ENCODE data around the gene CABP7. TPM values are rescaled to one million over a fixed set of nuclear protein-coding genes. Genes with fewer than 3 reads are reported as not detected.

Gene CABP7
- total RNA-seq (2016; rRNA removed; fragmentation: Illumina TruSeq; extraction: Trizol) (not detected in 2 replicates), polyA plus RNA-seq (2011; rRNA removed) (0.08 TPM in 1 of 2 replicates, not detected in the other), polyA minus RNA-seq (2011; rRNA and poly(A)+ RNA removed; ENCODE audit: low replicate concordance) (not detected in 2 replicates), Bru-seq, nascent RNA (not detected), BruChase-seq, experiment 1, labeled RNA remaining after a 6-hour chase (percentile 15 among the genes with signal in this experiment), BruChase-seq, experiment 2, labeled RNA remaining after a 2-hour chase (percentile 13 among the genes with signal in this experiment)
- total RNA-seq (2016; cell fraction: cytosol; rRNA removed; fragmentation: Illumina TruSeq; extraction: Trizol; ENCODE audit: low read depth): not detected in 2 replicates
- total RNA-seq (2016; cell fraction: insoluble cytoplasmic fraction; rRNA removed; fragmentation: Illumina TruSeq; extraction: Trizol): not detected in 2 replicates
- not detected in 2 replicates for total RNA-seq (2016; cell fraction: membrane; rRNA removed; fragmentation: Illumina TruSeq; extraction: Trizol)
- not detected in 2 replicates for total RNA-seq (2016; cell fraction: nucleus; rRNA removed; fragmentation: Illumina TruSeq; extraction: Trizol)
- polyA plus RNA-seq (2011; cell fraction: cytosol; rRNA removed): 0.01 TPM in 1 of 2 replicates, not detected in the other
- 0.11 and 0.12 TPM in 2 replicates for polyA plus RNA-seq (2011; cell fraction: nucleus; rRNA removed)
- 0.05 TPM in 2 replicates for polyA plus RNA-seq (2012)
- polyA plus RNA-seq (2016; cell fraction: cytosol; fragmentation: Illumina TruSeq; extraction: Trizol; ENCODE audit: low read depth): not detected in 2 replicates
- polyA plus RNA-seq (2016; cell fraction: insoluble cytoplasmic fraction; fragmentation: Illumina TruSeq; extraction: Trizol; ENCODE audit: low read depth): not detected in 2 replicates
- polyA plus RNA-seq (2016; cell fraction: membrane; fragmentation: Illumina TruSeq; extraction: Trizol; ENCODE audit: low read depth): not detected in 2 replicates
- not detected in 2 replicates for polyA plus RNA-seq (2016; cell fraction: nucleus; fragmentation: Illumina TruSeq; extraction: Trizol; ENCODE audit: insufficient read depth, low read depth)
- not detected in 2 replicates for polyA minus RNA-seq (2011; cell fraction: cytosol; rRNA and poly(A)+ RNA removed)
- polyA minus RNA-seq (2011; cell fraction: nucleus; rRNA and poly(A)+ RNA removed): not detected in 2 replicates
- long read RNA-seq, experiment 1: 0 reads
- long read RNA-seq, experiment 2: 0 reads

DNA sequence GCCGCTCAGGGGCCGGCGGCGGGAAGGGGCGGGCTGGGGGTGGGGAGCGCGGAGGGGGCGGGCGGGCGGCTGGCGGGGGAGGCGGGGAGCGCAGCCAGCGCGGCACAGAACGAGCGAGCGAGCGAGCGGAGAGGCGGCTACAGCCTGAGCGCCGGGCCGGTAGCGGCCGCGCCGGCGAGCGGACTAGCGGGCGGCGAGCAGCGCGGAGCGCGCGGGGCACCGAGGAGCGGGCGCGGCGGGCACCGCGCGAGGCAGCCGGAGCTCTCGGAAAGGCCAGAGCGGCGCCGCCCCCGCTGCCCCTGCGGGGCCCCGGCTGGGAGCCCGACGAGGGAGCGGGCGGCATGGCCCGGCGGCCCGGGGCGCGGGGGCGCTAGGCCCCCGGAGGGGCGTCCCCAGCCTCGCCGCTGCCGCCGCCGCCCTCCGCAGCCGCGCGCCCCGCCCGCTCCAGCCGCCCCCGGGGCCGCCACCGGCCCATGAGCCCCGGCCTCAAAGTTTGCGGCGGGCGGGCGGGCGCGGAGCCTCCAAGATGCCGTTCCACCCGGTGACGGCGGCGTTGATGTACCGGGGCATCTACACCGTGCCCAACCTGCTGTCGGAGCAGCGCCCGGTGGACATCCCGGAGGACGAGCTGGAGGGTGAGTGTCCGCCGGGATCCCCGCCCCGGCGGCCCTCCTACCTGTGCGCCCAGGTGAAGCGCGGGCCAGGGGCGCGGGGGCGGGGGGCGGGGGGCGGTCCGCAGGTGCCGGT, at the start of gene CABP7:
TSS of gene CABP7 (plus strand) at position 105 of the 747 bp plus-strand sequence. CDS start at position 527, 422 bp downstream.
- DNase-seq (ENCODE audit: low spot score): no peak
- Histone ChIP-seq H3K36me3 (replicated peaks in 1 of 2; ENCODE audit: control insufficient read depth in 1 of 2, insufficient read depth in 2 of 2, low read length in 2 of 2) (no peaks in the 10 kb centered on the region), H3K27ac (ENCODE audit: extremely low read length, insufficient read depth, low read length) (no peak within 1 kb of the TSS), H3K79me2 (ENCODE audit: insufficient read depth, low read length) (no peaks in the 10 kb centered on the region), H2AFZ (ENCODE audit: low read length) (no peak within 1 kb of the TSS), H3K9ac (ENCODE audit: insufficient read depth, low read depth, low read length) (no peak within 1 kb of the TSS), H3K27me3 (ENCODE audit: control insufficient read depth in 1 of 2, insufficient read depth in 2 of 2, low read length in 2 of 2) (peaks cover 21 to 68% of the 10 kb centered on the region in 2 experiments), H4K20me1 (ENCODE audit: insufficient read depth, low read length) (peaks cover 29% of the 10 kb centered on the region; the same call in 1 of the 2 replicates), H3K4me3 (replicated peaks in 1 of 3; ENCODE audit: insufficient read depth in 1 of 3, low read depth in 2 of 3, low read length in 3 of 3) (peak within 1 kb of the TSS in 1 of 3 experiments; percentile 40; a peak in 1 of 6 replicates), H3K4me2 (ENCODE audit: low read depth, low read length) (peak within 1 kb of the TSS; percentile 27), H3K4me1 (ENCODE audit: insufficient read depth, low read length) (peaks cover 11% of the 10 kb centered on the region; the same call in 1 of the 2 replicates), H3K9me3 (ENCODE audit: low read length) (no peaks in the 10 kb centered on the region)
- POLR2A ChIA-PET: no interaction called here
- intact Hi-C loops (cut with micrococcal nuclease; ENCODE audit: unreplicated experiment): no loop called here
- WGBS (ENCODE audit: low lambda C conversion rate): 5% methylated on average over 22 of the region's 115 CpGs
- no peak for TF ChIP-seq KLF15 (CRISPR knock-in tag; IDR thresholded peaks at IDR 0.05; ENCODE audit: borderline replicate concordance)
- no peak for TF ChIP-seq HDAC2 (CRISPR knock-in tag; IDR thresholded peaks at IDR 0.05)
- TF ChIP-seq PTBP1 (IDR thresholded peaks at IDR 0.05; ENCODE audit: low read depth, low read length, poor library complexity, severe bottlenecking): no peak
- no peak for TF ChIP-seq DDIT3 (CRISPR knock-in tag; IDR thresholded peaks at IDR 0.05)
- no peak for TF ChIP-seq ZNF747 (CRISPR knock-in tag; IDR thresholded peaks at IDR 0.05; ENCODE audit: borderline replicate concordance)
- TF ChIP-seq MAZ (IDR thresholded peaks at IDR 0.05; ENCODE audit: borderline replicate concordance, low read depth, low read length): no peak
- no peak for TF ChIP-seq MAZ (CRISPR knock-in tag; IDR thresholded peaks at IDR 0.05; ENCODE audit: low read depth)
- TF ChIP-seq, protein P1, sequence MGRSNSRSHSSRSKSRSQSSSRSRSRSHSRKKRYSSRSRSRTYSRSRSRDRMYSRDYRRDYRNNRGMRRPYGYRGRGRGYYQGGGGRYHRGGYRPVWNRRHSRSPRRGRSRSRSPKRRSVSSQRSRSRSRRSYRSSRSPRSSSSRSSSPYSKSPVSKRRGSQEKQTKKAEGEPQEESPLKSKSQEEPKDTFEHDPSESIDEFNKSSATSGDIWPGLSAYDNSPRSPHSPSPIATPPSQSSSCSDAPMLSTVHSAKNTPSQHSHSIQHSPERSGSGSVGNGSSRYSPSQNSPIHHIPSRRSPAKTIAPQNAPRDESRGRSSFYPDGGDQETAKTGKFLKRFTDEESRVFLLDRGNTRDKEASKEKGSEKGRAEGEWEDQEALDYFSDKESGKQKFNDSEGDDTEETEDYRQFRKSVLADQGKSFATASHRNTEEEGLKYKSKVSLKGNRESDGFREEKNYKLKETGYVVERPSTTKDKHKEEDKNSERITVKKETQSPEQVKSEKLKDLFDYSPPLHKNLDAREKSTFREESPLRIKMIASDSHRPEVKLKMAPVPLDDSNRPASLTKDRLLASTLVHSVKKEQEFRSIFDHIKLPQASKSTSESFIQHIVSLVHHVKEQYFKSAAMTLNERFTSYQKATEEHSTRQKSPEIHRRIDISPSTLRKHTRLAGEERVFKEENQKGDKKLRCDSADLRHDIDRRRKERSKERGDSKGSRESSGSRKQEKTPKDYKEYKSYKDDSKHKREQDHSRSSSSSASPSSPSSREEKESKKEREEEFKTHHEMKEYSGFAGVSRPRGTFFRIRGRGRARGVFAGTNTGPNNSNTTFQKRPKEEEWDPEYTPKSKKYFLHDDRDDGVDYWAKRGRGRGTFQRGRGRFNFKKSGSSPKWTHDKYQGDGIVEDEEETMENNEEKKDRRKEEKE (IDR thresholded peaks at IDR 0.05): no peak
- TF ChIP-seq PAF1 (CRISPR knock-in tag; IDR thresholded peaks at IDR 0.05): no peak
- TF ChIP-seq HDAC6 (IDR thresholded peaks at IDR 0.05; ENCODE audit: low read depth, low read length): no peak
- no peak for TF ChIP-seq PAWR (CRISPR knock-in tag; IDR thresholded peaks at IDR 0.05; ENCODE audit: borderline replicate concordance)
- no TSS peak for BruUV-seq (replicated peaks)
- CTCF ChIA-PET (ENCODE audit: low intra/inter-chr PET ratio, low total read pairs): no interaction called here
- no peak for FAIRE-seq
- ATAC-seq: no peak
- in situ Hi-C loops (cut with HindIII; ENCODE audit: extremely low pct_ligation_motif_present, low pct_unique_long_range_greater_than_20kb): no loop called here
